ENCODE measurements around the gene CISD1.
"Not testable (repeated sequence)": the region's sequence is repeated elsewhere in the genome, so short reads cannot be mapped to it uniquely, and the experiment has no call there.

Gene CISD1

DNA sequence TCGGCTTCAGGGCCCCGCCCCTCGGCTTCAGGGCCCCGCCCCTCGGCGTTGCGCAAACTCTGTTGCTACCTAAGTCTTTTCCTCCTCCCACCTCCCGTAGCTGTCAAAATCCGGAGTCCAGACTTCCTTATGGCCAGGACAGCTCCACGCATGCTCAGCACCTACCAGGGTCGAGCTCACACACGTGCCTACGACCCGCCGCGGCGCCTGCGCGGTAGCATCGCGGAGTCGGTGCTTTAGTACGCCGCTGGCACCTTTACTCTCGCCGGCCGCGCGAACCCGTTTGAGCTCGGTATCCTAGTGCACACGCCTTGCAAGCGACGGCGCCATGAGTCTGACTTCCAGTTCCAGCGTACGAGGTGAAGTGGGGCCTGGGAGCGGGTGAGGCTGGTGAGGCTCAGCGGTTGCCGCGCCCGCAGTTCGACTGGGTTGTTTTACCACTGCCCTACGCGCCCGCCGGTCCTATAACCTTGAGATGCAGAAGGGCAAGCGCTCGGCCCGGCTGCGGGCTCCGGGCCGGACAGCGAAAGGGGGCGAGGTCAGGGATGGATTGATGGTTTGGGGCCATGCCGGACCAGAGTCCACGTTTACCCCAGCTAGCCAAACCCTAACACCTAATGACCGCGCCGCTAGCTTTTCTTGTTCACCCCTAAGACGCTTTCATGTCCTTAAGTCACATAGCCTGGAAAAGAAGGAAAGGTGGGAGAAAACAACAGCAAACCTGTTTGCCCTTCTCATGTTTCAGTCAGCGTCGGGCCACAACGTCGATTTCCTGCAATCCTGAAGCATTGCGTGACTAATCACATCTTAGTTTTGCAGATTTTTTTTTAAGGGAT lies at the start of gene CISD1:
CISD1 (plus strand) TSS at position 217 of the 836 bp plus-strand sequence; CDS start at position 329, 112 bp downstream.
- peak; percentile 99 for DNase-seq

GRCh38 chr10:58219875-58220274 lies 49.1 kb upstream of the CISD1 start:
- DNase-seq: no peak

GRCh38 chr10:58220769-58221451 lies 48.1 kb upstream of the CISD1 start:
- DNase-seq: no peak

- no peak for DNase-seq
These were observed 43.3 kb upstream of the CISD1 start for GRCh38 chr10:58225654-58226053.

DNA sequence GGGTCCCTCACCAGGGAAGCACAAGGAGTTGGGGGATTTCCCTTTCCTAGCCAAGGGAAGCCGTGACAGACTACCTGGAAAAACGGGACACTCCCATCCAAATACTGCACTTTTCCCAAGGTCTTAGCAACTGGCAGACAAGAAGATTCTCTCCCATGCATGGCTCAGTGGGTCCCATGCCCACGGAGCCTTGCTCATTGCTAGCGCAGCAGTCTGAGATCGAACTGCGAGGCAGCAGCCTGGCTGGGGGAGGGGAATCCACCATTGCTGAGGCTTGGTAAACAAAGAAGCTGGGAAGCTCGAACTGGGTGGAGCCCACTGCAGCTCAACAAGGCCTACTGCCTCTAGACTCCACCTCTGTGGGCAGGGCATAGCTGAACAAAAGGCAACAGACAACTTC lies 39.1 kb upstream of the CISD1 start:
- DNase-seq: not testable (repeated sequence)

GRCh38 chr10:58237014-58237834 lies 31.7 kb upstream of the CISD1 start:
- no peak for DNase-seq

- DNase-seq: no peak
These were observed 29.3 kb upstream of the CISD1 start for GRCh38 chr10:58239561-58240169.

- no peak for DNase-seq
These were observed 28.4 kb upstream of the CISD1 start for GRCh38 chr10:58240531-58240930.

- no peak for DNase-seq
These were observed 27.6 kb upstream of the CISD1 start for GRCh38 chr10:58241346-58241745.

- no peak for DNase-seq
These were observed 25.7 kb upstream of the CISD1 start for GRCh38 chr10:58243269-58243668.

DNA sequence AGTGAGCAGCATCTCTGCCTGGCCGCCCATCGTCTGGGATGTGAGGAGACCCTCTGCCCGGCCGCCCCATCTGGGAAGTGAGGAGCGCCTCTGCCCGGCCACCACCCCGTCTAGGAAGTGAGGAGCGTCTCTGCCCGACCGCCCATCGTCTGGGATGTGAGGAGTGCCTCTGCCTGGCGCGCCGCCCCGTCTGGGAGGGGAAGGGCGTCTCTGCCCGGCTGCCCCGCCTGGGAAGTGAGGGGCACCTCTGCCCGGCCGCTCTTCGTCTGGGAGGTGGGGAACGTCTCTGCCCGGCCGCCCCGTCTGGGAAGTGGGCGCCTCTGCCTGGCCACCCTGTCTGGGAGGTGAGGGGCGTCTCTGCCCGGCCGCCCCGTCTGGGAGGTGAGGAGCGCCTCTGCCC lies 25.2 kb upstream of the CISD1 start:
- not testable (repeated sequence) for DNase-seq

DNA sequence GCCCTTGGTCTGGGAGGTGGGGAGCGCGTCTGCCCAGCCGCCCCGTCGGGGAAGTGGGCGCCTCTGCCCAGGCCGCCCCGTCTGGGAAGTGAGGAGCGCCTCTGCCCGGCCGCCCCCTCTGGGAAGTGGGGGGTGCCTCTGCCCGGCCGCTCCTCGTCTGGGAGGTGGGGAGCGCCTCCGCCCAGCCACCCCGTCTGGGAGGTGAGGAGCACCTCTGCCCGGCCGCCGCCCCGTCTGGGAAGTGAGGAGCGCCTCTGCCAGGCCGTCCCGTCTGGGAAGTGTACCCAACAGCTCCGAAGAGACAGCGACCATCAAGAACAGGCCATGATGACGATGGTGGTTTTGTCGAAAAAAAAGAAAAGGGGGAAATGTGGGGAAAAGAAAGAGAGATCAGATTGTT lies 24.7 kb upstream of the CISD1 start:
- not testable (repeated sequence) for DNase-seq

DNA sequence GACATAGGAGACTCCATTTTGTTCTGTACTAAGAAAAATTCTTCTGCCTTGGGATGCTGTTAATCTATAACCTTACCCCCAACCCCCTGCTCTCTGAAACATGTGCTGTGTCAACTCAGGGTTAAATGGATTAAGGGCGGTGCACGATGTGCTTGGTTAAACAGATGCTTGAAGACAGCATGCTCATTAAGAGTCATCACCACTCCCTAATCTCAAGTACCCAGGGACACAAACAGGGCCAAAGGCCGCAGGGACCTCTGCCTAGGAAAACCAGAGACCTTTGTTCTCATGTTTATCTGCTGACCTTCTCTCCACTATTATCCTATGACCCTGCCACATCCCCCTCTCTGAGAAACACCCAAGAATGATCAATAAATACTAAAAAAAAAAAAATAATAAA lies 24.3 kb upstream of the CISD1 start:
- not testable (repeated sequence) for DNase-seq

GRCh38 chr10:58253184-58253583 lies 15.8 kb upstream of the CISD1 start:
- DNase-seq: no peak

DNA sequence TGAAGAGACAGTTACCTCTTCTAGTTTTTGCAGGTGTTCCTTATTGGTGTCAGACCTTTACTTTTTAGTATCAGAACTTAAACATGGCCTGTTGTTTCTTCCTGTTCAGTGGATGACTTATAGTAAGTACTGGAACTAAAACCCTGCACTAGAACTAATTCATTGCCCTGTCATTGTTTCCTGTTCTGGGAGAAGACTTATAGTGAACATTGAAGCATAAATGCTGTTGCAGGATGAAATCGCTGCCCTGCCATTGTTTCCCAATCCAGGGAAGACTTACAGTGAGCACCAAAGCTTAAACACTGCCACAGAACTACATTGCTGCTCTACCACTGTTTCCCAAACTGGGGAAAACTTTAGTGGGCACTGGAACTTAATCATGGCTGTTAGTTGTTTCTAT lies 14.3 kb upstream of the CISD1 start:
- no peak for DNase-seq

DNA sequence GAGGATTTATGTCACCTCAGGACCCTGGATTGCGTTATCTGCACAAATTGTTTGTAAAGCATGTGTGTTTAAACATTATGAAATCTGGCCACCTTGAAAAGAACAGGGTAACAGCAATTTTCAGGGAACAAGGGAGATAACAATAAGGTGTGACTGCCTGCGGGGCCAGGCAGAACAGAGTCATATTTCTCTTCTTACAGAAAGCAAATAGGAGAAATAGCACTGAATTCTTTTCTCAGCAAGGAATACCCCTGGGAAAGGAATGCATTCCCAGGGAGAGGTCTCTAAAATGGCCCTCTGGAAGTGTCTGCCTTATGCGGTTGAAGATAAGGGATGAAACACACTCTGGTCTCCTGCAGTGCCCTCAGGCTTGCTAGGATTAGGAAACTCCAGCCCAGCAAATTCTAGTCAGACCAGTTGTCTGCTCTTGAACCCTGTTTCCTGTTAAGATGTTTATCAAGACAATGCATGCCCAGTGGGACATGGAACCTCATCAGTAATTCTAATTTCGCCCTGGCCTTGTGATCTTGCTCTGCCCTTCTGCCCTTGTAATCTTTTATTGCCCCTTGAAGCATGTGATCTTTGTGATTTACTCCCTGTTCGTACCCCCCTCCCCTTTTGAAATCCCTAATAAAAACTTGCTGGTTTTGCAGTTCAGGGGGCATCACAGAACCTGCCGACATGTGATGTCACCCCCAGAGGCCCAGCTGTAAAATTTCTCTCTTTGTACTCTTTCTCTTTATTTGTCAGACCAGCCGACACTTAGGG lies 12.8 kb upstream of the CISD1 start:
- not testable (repeated sequence) for DNase-seq

DNA sequence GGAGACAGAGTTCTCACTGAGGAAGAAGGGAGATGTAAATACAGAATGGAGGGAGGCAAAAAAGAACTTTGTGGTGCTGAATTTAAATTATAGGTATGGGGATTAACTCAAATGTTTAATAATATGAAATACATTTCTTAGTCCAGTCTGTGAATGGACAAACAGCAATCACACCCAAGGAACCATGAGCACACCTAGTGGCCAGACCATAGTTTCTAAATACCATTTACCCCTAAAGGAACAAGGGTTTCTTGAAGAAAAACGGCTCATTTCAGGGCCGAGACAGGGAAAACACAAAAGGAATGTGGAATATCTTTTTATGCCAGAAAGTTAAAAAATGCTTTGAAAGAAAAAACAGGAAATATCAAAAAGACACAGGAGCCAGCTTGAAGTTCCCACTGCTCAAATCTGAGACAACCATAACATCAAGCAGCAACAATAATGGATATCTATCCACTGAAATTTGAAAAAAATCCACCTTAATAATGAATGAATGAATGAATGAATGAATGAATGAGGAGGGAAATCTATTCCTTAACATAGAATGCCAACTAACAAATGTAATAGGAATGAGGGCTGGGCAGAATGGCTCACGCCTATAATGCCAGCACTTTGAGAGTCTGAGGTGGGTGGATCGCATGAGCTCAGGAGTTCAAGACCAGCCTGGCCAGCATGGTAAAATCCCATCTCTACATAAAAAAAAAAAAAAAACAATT lies 9.8 kb upstream of the CISD1 start:
- DNase-seq: no peak

DNA sequence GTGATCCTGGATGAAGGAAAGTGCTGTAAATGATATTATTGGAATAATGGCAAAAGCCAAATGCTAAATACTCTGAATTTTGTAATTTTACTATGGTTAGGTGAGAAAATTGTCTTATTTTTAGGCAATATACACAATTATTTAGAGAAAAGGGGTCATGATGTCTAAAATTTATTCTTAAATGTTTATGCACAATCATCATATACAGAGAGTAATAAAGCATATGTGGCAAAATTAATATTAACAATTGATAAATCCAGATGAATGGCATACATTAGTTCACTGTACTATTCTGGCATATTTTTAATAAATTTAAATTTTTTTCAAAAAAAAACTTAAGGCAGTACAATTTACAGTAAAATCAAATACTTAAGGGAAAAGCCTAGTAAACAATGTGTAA lies 8.6 kb upstream of the CISD1 start:
- no peak for DNase-seq

DNA sequence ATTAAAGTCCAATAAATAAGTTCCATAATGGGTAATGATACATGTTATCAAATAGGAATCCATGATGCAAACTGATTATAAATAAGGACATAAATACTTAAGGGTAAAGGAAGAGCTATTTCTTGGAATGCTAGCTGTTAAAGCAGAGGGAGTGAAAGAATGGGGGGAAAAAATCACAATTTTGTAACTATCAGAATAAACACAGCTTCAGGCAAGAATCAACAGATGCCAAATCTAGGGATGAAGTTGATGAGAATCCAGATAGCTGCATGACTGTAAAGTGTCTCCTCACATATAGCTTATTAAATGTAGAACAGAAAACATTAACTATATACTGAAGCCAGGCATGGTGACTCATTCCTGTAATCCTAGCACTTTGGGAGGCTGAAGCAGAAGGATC lies 6.2 kb upstream of the CISD1 start:
- no peak for DNase-seq

- DNase-seq: peak; percentile 35
These were observed 4.2 kb upstream of the CISD1 start for GRCh38 chr10:58264780-58265179.

- no peak for DNase-seq
These were observed 3.7 kb upstream of the CISD1 start for GRCh38 chr10:58265249-58265648.

All from MV-4-11 (cell line).